Stimulated activated naive CD4-positive, alpha-beta T cell treated with Interleukin-2 at 50 U/mL for 16 hours (primary cell): ENCODE results near the gene CORO2B.

ENCODE experiments used
- DNase-seq: peaks from one replicate; lab custom pipeline; 2025; lab: John Stamatoyannopoulos, UW

Gene CORO2B

DNA sequence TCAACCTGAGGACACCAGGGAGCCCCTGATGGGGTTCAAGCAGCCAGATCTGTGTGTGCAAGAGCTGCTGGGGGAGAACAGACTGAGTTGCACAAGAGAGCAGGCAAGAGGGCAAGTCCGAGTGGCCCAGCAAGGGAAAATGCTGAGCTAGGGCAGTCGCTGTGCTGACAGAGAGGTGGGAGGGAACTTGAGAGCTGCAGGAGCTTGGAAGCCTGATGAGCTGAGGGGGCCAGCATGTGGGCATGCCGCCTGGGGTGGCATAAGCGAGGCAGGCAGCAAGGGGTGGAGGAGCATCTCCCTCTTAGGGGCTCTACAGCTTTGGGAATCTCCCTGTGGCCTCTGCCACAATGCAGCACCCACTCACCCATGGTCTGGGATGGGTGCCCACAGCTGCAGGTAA lies 4.7 kb upstream of the CORO2B start:
- no peak for DNase-seq

DNA sequence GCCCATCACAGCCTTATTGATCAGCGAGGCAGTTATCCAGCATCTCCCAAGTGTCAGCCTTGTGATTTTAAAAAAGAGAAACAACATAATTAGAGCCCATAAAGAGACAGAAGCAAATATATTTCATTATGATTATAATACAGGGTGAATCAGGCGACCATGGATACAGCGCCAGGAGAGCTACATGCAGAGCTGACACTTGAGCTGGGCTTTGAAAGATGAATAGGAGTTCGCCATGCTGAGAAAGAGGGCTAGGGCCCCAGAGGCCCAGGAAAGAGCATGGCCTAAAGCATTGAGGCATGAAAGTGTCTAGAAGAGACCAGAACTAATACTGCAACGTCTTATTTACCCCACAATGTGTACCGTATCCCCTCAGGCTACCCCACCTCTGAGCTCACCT lies 4.2 kb upstream of the CORO2B start:
- DNase-seq, result no peak

DNA sequence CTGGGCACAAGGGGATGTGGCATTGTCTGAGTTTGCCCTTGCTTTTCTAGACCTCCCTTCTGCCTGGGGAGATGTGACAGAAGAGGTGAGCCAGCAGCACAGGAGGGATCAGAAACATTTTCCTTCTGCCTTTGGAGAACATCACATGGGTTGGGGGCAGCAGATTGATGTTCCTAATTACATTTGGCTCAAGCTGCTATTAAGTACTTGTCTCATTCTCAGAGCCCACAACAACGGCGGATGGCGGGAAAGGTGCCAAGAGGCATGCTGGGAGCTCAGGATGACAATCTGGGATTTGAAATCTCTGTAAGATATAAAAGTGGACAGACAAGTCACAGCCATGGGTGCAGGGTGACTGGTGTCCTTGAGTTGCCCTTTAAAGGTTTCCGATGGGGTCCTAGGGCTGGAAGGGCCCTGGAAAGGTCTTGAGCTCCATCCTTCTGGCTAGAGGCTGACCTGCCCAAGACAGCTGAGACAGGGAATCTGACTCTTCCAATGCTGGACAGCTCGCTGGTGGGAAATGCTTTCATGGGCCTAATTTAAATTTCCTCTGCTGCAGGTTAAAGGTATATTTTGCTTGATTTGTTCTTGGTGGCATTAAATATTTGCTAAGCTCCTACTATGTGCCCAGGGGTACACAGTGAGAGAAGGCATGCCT lies 2.4 kb upstream of the CORO2B start:
- no peak for DNase-seq

- no peak for DNase-seq
These were observed 416 bp upstream of the CORO2B start for GRCh38 chr15:68578175-68578979.

DNA sequence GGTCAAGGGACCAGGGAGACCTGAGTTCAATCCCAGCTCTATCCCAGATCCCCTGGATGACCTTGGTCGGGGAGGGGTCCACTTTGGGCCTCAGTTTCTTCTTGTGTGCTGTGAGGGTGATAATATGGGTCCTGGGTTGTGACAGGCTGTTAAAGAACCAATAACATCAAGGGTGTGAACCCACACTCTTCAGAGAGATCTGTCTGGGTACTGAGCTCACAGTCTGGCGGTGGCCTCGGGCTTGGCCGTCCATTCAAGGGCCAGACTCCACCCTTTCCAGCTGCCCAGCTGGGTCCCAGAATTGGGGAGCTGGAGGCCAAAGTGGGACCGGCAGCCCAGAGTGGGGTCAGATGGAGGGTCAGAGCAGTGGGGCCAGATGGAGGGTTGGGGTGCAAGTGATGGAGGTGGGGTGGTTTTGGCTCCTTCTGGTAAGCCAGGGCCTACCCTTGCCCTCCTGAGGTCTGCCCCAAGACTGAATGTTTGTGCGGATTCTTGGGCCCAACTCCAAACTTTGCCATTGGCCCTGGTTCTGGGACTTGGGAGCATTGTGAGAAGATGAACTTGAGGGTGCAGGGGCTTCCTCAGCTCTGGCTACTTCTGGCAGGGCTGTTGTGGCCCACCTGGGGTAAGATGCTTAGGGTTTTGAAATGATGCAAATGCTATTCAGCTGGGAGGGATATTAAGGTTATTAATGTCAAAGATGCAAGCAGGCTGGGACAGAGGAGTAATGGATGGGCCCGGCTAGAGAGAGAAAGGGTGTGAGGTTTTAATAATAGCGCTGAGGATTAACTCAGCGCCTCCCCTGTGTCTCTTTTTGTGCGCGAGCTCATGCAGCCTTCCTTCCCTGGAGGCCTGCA lies 1.5 kb downstream of the CORO2B start:
- no peak for DNase-seq

GRCh38 chr15:68580883-68581155 lies 2.0 kb downstream of the CORO2B start:
- DNase-seq, result no peak

GRCh38 chr15:68581725-68582124 lies 2.9 kb downstream of the CORO2B start:
- DNase-seq, result no peak

DNA sequence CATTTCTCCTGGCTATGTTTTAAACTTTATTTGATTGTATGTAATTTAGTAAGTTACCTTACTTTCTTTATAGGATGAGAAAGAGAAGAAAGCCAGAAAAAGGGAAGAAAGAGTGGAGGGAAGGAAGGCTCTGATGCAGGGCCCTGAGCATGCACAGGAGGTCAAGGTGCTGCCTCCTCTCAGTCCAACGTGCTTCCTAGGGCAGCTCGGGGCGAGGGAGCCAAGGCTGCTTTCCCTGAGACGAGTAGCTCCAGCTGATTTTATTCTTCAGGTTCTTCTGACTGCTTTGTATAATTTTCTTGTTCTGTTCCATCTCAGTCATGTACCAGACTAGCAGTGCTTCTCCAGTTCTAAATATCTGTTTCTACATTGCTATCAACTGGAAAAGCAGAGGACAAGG lies 3.4 kb downstream of the CORO2B start:
- DNase-seq, result no peak

DNA sequence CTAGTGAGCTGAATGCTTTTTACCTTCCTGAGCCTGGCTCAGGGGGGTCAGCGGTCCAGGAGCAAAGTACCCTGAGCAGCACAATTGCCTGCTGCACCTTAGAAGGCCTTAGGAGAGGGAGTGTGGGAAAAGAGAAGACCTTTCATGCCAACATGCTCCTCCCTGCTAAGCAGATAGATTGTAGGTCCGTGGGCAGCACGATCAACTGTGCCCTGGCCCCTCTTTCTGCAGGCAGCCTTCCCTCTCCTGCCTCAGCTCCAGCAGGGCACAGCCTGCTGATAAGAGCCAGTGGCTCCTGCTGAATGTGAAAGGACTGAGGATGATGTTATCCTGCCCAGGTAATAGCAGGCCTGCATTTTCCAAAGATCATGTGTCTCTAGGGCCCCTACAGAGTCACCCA lies 4.1 kb downstream of the CORO2B start:
- no peak for DNase-seq

DNA sequence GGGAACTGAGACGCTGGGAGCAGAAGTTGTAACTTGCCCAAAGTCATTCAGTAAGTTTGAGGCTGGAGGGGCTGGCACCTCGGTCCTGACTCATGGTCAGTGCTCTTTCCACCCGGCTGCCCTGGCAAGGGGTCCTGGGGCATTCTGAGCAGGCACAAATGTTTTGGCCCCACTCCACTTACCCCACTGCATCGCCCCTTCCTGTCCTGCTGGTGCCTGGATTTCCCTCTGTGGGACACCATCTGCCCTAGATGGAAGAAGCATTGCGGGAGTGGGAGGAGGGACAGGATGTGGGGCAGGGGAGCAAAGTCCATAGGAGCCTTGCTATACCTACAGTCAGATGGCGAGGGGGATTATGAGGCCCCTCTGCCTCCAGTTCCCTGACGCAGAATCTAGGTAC lies 4.5 kb downstream of the CORO2B start:
- DNase-seq, result no peak

DNA sequence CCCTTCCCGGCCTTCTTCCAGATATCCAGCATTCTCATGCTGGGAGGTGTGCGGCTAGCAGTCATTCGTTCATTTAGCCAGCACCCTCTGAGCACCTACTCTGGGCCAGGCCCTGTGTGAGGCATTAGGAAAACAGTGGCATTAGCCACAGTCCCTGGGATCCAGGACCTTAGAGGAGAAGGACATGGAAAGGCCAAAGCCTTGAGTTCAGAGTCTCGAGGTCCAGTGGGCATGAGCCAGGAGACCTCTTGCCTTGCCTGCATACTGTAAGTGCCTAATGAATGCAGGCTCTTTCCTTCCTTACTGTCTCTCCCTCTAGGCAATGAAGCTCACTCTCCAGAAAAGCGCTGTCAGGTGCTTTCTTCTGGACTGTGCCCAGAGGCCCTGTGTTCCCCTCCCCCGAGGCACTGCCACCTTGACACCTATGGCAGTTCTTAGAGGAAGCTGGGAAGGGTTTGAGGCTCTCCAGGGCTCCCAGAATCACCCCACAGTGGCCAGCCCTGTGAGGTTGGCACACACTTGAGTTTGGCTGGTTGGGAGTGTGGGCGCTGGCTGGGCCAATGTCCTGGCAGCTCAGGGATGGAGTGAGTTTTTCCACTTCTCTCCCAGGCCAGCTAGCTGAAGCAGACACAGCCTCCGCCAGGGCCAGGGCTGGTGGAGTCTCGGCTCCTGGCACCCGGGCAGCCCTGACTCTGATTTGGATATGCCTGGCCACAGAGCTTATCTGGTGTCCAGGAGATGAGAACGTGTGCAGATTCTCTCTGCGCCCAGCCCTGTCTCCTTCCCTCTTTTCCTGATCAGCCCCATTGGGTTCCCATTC lies 5.4 kb downstream of the CORO2B start:
- no peak for DNase-seq

- no peak for DNase-seq
These were observed 6.2 kb downstream of the CORO2B start for GRCh38 chr15:68584756-68585573.

GRCh38 chr15:68585574-68586273 lies 6.9 kb downstream of the CORO2B start:
- DNase-seq, result no peak

GRCh38 chr15:68586274-68586961 lies 7.6 kb downstream of the CORO2B start:
- no peak for DNase-seq

GRCh38 chr15:68587769-68588385 lies 9.1 kb downstream of the CORO2B start:
- DNase-seq, result no peak

- DNase-seq, result no peak
These were observed 10.3 kb downstream of the CORO2B start for GRCh38 chr15:68589053-68589452.

GRCh38 chr15:68589783-68590710 lies 11.3 kb downstream of the CORO2B start:
- DNase-seq, result no peak

GRCh38 chr15:68590721-68591389 lies 12.1 kb downstream of the CORO2B start:
- DNase-seq, result no peak
